CD4-positive, alpha-beta memory T cell (primary cell): Measurements from ENCODE around the gene COX19. TPM values are rescaled to one million over a fixed set of nuclear protein-coding genes. Genes with fewer than 3 reads are reported as not detected.

ENCODE experiments used
- CTCF ChIA-PET: fragments of 350-600 bp; sonication (Branson Sonifier 250); formaldehyde crosslinking; loops from one replicate; lab custom pipeline; 2021; ENCODE audit warnings: inconsistent platforms; ENCODE audit not compliant: partially characterized antibody; lab: Charles Lee
- POLR2A ChIA-PET: fragments of 350-600 bp; sonication (Branson Sonifier 250); formaldehyde crosslinking; loops from one replicate; lab custom pipeline; 2021; ENCODE audit not compliant: partially characterized antibody; lab: Charles Lee
- DNase-seq, 5 donors: peaks; one replicate each; pipeline versions ENCODE4 v3.0.0 to v3.0.0-alpha.2; 2020 to 2022; ENCODE audit warnings: mixed read lengths in 1 of 5
- H3K27ac ChIP-seq: one replicate; pipeline ENCODE4 v1.7.0; 2013; ENCODE audit warnings: low read depth, low read length
- H3K27me3 ChIP-seq: 2 replicates; pipeline ENCODE4 v1.7.0; 2013; ENCODE audit warnings: mild to moderate bottlenecking, low read length, moderate library complexity; ENCODE audit not compliant: insufficient read depth
- H3K36me3 ChIP-seq: 2 replicates; pipeline ENCODE4 v1.7.0; 2013; ENCODE audit warnings: mild to moderate bottlenecking, low read length, moderate library complexity; ENCODE audit not compliant: insufficient read depth
- H3K4me1 ChIP-seq: 2 replicates; pipeline ENCODE4 v1.7.0; 2013; ENCODE audit warnings: mild to moderate bottlenecking, low read length, moderate library complexity; ENCODE audit not compliant: insufficient read depth
- H3K4me3 ChIP-seq, 2 donors: one replicate each; pipeline ENCODE4 v1.7.0; 2013; ENCODE audit warnings: low read length in 2 of 2, mild to moderate bottlenecking in 1 of 2
- H3K9me3 ChIP-seq, 2 donors: one replicate each; pipeline ENCODE4 v1.7.0; 2013; ENCODE audit warnings: low read length in 2 of 2, control low read depth in 1 of 2; ENCODE audit not compliant: control insufficient read depth in 1 of 2
- H3K27ac Mint-ChIP-seq, 7 donors: one replicate each; pipeline ENCODE4 v1.8.0; 2020 to 2021; ENCODE audit warnings: mixed read lengths in 7 of 7, mild to moderate bottlenecking in 6 of 7, inconsistent platforms in 3 of 7, moderate library complexity in 3 of 7
- H3K27me3 Mint-ChIP-seq, 2 donors: one replicate each; pipeline ENCODE4 v1.8.0; 2020 to 2021; ENCODE audit warnings: mixed read lengths in 2 of 2
- H3K36me3 Mint-ChIP-seq, 2 donors: one replicate each; pipeline ENCODE4 v1.8.0; 2020 to 2021; ENCODE audit warnings: mixed read lengths in 2 of 2, inconsistent platforms in 1 of 2, mild to moderate bottlenecking in 1 of 2
- H3K4me1 Mint-ChIP-seq, 4 donors: one replicate each; pipeline ENCODE4 v1.8.0; 2020 to 2021; ENCODE audit warnings: mixed read lengths in 4 of 4, mild to moderate bottlenecking in 1 of 4
- H3K4me3 Mint-ChIP-seq, 8 donors: one replicate each; pipeline ENCODE4 v1.8.0; 2020 to 2021; ENCODE audit warnings: mixed read lengths in 8 of 8, mild to moderate bottlenecking in 7 of 8, moderate library complexity in 6 of 8, inconsistent platforms in 3 of 8
- H3K9me3 Mint-ChIP-seq, 8 donors: one replicate each; pipeline ENCODE4 v1.8.0; 2020 to 2021; ENCODE audit warnings: mixed read lengths in 8 of 8, mild to moderate bottlenecking in 5 of 8, inconsistent platforms in 3 of 8, moderate library complexity in 1 of 8
- intact Hi-C: fragments of 100-400 bp; cut with micrococcal nuclease; formaldehyde crosslinking; loops from one replicate; pipeline ENCODE4 v1.15.1; 2023
- microRNA-seq: library from miRNA; unstranded; fragments of <30 nt; microRNA quantifications from one replicate; pipeline ENCODE4 v1.2.0, GENCODE V29; 2021; ENCODE audit warnings: borderline replicate concordance, borderline number of aligned reads, borderline microRNAs expressed, mixed read lengths
- polyA plus RNA-seq, 2 donors: library from polyadenylated mRNA; unstranded; fragments of 300-500 nt; fragmentation: Illumina TruSeq; gene quantifications; one replicate each; pipeline ENCODE4 v1.2.3, GENCODE V29; 2021
- total RNA-seq, 2 experiments: library from RNA; stranded (reverse); gene quantifications; one replicate each; pipeline ENCODE4 v1.2.3, GENCODE V29; 2021

The COX19 gene
- total and polyA plus RNA-seq, 4 experiments from 2014 or later: 20.5 to 50.0 (median 33.5) TPM

DNA sequence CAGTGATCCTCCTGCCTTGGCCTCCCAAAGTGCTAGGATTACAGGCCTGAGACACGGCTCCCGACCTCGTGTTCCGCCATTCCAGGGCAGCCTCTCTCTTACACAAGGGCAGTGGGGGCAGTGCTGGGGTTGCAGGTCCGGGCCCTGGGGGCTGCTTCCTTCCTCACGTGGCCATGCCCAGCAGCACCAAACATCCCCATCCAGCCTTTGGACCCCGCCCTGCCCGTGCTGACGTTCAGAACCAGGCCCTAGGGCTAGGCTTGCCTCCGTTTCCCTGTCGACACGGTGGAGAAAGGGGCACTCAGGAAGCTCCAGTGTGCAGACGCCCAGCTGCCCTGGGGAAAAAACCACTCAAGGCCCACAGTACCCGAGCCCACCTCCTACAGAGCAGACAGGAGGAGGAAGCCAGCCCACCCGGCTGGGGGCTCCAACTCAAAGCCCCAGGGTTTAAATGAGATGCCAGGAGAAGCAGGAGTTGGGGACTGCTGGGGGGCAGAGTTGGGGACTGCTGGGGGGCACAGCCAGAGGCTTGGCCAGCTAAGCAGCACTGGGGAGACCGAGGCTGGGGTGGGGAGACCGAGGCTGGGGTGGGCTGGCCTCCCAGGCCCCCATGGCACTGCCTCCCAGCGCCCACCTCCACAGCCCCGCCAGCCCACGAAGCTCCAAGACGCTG, 56.8 kb downstream of the COX19 start:
- Histone ChIP-seq H3K4me3 (no peak overlapping the region), H3K4me1 (peaks cover 21% of the 10 kb centered on the region), H3K27me3 (no peaks in the 10 kb centered on the region), H3K27ac (no peak overlapping the region), H3K36me3 (no peaks in the 10 kb centered on the region), H3K9me3 (no peaks in the 10 kb centered on the region)
- POLR2A ChIA-PET: interaction anchor here (1.2 kb wide), 1 partner anchor 57 kb away, joined by 4 read pairs; the partner anchor contains the start of gene COX19
- DNase-seq: no peak
- intact Hi-C loops: no loop called here
- Mint-ChIP-seq H3K36me3 (no peaks in the 10 kb centered on the region), H3K9me3 (no peaks in the 10 kb centered on the region), H3K27me3 (no peaks in the 10 kb centered on the region), H3K27ac (peak overlapping the region in 2 of 7 donors; percentile 12 to 22), H3K4me3 (peak overlapping the region in 1 of 8 donors; percentile 26), H3K4me1 (peaks cover 9 to 28% (median 14%) of the 10 kb centered on the region in 4 donors)
- CTCF ChIA-PET: interaction anchor here (1.0 kb wide), 1 partner anchor 9 kb away, joined by 3 read pairs; no protein-coding TSS in a partner anchor

- Histone ChIP-seq H3K9me3 (no peaks in the 10 kb centered on the region), H3K27ac (no peak overlapping the region), H3K36me3 (no peaks in the 10 kb centered on the region), H3K27me3 (no peaks in the 10 kb centered on the region), H3K4me3 (no peak overlapping the region), H3K4me1 (peaks cover 19% of the 10 kb centered on the region)
- intact Hi-C loops: no loop called here
- peaks cover 6 to 23% (median 14%) of the 10 kb centered on the region in 4 donors for H3K4me1 Mint-ChIP-seq
- H3K9me3 Mint-ChIP-seq: no peaks in the 10 kb centered on the region
- H3K36me3 Mint-ChIP-seq: no peaks in the 10 kb centered on the region
- no peak for DNase-seq
- ChIA-PET CTCF (no interaction called here), POLR2A (interaction anchor here (1.2 kb wide), 1 partner anchor 57 kb away, joined by 4 read pairs; the partner anchor contains the start of gene COX19)
- H3K4me3 Mint-ChIP-seq: peak overlapping the region in 2 of 8 donors; percentile 15 to 26
- peak overlapping the region in 3 of 7 donors; percentile 36 to 82 (median 65) for H3K27ac Mint-ChIP-seq
- no peaks in the 10 kb centered on the region for H3K27me3 Mint-ChIP-seq
Measured at GRCh38 chr7:918118-918425, 57.3 kb downstream of the COX19 start.

DNA sequence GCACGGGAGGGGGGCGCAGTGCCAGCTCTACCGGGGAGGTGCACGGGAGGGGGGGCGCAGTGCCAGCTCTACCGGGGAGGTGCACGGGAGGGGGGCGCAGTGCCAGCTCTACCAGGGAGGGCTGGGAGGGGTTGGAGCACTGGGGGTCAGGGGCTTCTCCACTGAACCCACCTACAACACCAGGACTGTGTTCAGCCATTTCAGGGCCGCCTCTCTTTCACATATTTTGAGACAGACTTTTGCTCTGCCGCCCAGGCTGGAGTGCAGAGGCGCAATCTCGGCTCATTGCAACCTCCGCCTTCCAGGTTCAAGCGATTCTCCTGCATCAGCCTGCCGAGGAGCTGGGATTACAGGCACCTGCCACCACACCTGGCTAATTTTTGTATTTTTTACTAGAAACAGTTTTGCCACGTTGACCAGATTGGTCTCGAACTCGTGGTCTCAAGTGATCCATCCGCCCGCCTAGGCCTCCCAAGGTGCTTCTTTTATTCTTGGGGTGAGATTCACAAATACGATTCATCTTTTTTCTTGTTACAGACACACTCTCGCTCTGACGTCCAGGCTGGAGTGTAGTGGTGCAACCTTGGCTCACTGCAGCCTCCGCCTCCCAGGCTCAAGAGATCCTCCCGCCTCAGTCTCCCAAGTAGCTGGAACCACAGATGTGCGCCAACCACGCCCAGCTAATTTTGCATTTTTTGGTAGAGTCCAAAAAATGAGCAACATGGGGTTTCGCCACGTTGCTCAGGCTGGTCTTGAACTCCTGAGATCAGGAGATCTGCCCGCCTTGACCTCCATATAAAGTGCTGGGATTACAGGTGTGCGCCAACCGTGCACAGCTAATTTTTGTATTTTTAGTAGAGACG, 57.9 kb downstream of the COX19 start:
- peaks cover 18% of the 10 kb centered on the region for H3K4me1 ChIP-seq
- ChIA-PET CTCF (no interaction called here), POLR2A (no interaction called here)
- H3K27me3 Mint-ChIP-seq: no peaks in the 10 kb centered on the region
- H3K4me3 Mint-ChIP-seq: peak overlapping the region in 1 of 8 donors; percentile 15
- H3K4me1 Mint-ChIP-seq: peaks cover 6 to 17% (median 15%) of the 10 kb centered on the region in 4 donors
- intact Hi-C loops: no loop called here
- H3K9me3 Mint-ChIP-seq: no peaks in the 10 kb centered on the region
- peak overlapping the region in 3 of 7 donors; percentile 36 to 68 (median 65) for H3K27ac Mint-ChIP-seq
- no peak for DNase-seq
- H3K4me3 ChIP-seq: no peak overlapping the region
- H3K36me3 ChIP-seq: no peaks in the 10 kb centered on the region
- H3K27me3 ChIP-seq: no peaks in the 10 kb centered on the region
- no peaks in the 10 kb centered on the region for H3K36me3 Mint-ChIP-seq
- no peak overlapping the region for H3K27ac ChIP-seq
- H3K9me3 ChIP-seq: no peaks in the 10 kb centered on the region

- H3K36me3 Mint-ChIP-seq: no peaks in the 10 kb centered on the region
- H3K27ac Mint-ChIP-seq: peak overlapping the region in 4 of 7 donors; percentile 16 to 46 (median 42)
- intact Hi-C loops: no loop called here
- no peak overlapping the region for H3K4me3 Mint-ChIP-seq
- Histone ChIP-seq H3K36me3 (no peaks in the 10 kb centered on the region), H3K27ac (no peak overlapping the region), H3K9me3 (no peaks in the 10 kb centered on the region), H3K27me3 (no peaks in the 10 kb centered on the region), H3K4me1 (peaks cover 7% of the 10 kb centered on the region), H3K4me3 (no peak overlapping the region)
- ChIA-PET CTCF (no interaction called here), POLR2A (no interaction called here)
- no peaks in the 10 kb centered on the region for H3K27me3 Mint-ChIP-seq
- H3K9me3 Mint-ChIP-seq: no peaks in the 10 kb centered on the region
- H3K4me1 Mint-ChIP-seq: peaks cover 6 to 14% (median 14%) of the 10 kb centered on the region in 4 donors
- DNase-seq: peak in 1 of 5 donors; percentile 27
Measured at GRCh38 chr7:916291-916941, 58.9 kb downstream of the COX19 start.

Small RNAs within 50 kb of the gene (microRNA-seq; reads per million reads assigned to microRNA genes)
- gene MIR339: 1,317 reads per million, percentile 90 among the genes with 10 or more reads in this experiment

Other genes with a start within 250 kb of the COX19 start
- gene DNAAF5, start 248.8 kb downstream of the COX19 start, total RNA-seq: 10 to 100 TPM; 15.9 to 19.4 TPM
- gene DNAAF5, start 248.8 kb downstream of the COX19 start, polyA plus RNA-seq: 1 to 10 TPM; 1.7 to 4.7 TPM
- gene PRKAR1B, start 248.3 kb downstream of the COX19 start, total RNA-seq: 10 to 100 TPM; 15.1 to 16.6 TPM
- 10 to 100 TPM in 1 of 2 donors, 1 to 10 TPM in 1; 6.5 to 12.4 TPM for gene PRKAR1B, start 248.3 kb downstream of the COX19 start, polyA plus RNA-seq
- gene SUN1, start 143.1 kb downstream of the COX19 start, total RNA-seq: 100 to 1,000 TPM; 198 to 210 TPM
- gene SUN1, start 143.1 kb downstream of the COX19 start, polyA plus RNA-seq: 10 to 100 TPM; 53.7 to 63.3 TPM
- 10 to 100 TPM; 47.4 to 51.6 TPM for gene GET4, start 99.0 kb downstream of the COX19 start, total RNA-seq
- gene GET4, start 99.0 kb downstream of the COX19 start, polyA plus RNA-seq: 10 to 100 TPM; 22.0 to 28.7 TPM
- 1 to 10 TPM; 9.7 to 10.0 TPM for gene ADAP1, start 20.9 kb downstream of the COX19 start, total RNA-seq
- 1 to 10 TPM; 5.1 to 7.9 TPM for gene ADAP1, start 20.9 kb downstream of the COX19 start, polyA plus RNA-seq
- gene CYP2W1, start 7.6 kb upstream of the COX19 start, total RNA-seq: not detected
- gene CYP2W1, start 7.6 kb upstream of the COX19 start, polyA plus RNA-seq: not detected
- gene GPR146, start 69.0 kb upstream of the COX19 start, total RNA-seq: 10 to 100 TPM in 1 of 2 experiments, 1 to 10 TPM in 1; 8.8 to 10.1 TPM
- 10 to 100 TPM; 10.0 to 22.2 TPM for gene GPR146, start 69.0 kb upstream of the COX19 start, polyA plus RNA-seq
- gene GPER1, start 112.6 kb upstream of the COX19 start, total RNA-seq: not detected
- not detected for gene GPER1, start 112.6 kb upstream of the COX19 start, polyA plus RNA-seq
- 10 to 100 TPM; 30.9 to 32.4 TPM for gene ZFAND2A, start 184.6 kb upstream of the COX19 start, total RNA-seq
- 10 to 100 TPM; 41.8 to 60.7 TPM for gene ZFAND2A, start 184.6 kb upstream of the COX19 start, polyA plus RNA-seq